AG09309 (cell line): ENCODE results near the gene CELA2B.

Experiments
- DNase-seq: peaks from one replicate; pipeline ENCODE4 v3.0.0-alpha.2; 2010; ENCODE audit warnings: low read depth
- H3K4me3 ChIP-seq: 2 replicates; pipeline ENCODE4 v1.5.1; 2011; ENCODE audit warnings: mild to moderate bottlenecking, low read depth, low read length, moderate library complexity; ENCODE audit not compliant: control insufficient read depth
- CTCF ChIP-seq: IDR thresholded peaks from 2 replicates; pipeline ENCODE4 v1.5.1; 2011; ENCODE audit warnings: mild to moderate bottlenecking, low read depth, low read length, inconsistent platforms; ENCODE audit not compliant: insufficient read depth, control insufficient read depth; ENCODE audit errors: missing control alignments

The CELA2B gene

DNA sequence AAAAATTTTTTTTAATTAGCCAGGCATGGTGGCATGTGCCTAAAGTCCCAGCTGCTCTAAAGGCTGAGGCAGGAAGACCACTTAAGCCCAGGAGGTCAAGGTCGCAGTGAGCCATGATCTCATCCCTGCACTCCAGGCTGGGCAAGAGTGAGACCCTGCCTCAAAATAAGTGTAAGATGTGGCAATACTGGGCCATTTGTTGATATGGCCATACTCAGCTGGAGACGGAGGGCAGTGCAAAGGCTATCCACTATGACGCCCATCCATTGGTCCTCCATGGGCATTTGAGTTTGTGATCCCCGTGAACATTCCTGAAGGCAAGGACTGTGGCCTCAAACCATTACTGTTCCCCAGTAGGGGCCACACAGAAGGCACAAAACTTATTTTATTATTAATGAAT is 46.6 kb downstream of the CELA2B start:
- DNase-seq = no peak
- H3K4me3 ChIP-seq = no peak overlapping the region
- TF ChIP-seq CTCF = no peak

DNA sequence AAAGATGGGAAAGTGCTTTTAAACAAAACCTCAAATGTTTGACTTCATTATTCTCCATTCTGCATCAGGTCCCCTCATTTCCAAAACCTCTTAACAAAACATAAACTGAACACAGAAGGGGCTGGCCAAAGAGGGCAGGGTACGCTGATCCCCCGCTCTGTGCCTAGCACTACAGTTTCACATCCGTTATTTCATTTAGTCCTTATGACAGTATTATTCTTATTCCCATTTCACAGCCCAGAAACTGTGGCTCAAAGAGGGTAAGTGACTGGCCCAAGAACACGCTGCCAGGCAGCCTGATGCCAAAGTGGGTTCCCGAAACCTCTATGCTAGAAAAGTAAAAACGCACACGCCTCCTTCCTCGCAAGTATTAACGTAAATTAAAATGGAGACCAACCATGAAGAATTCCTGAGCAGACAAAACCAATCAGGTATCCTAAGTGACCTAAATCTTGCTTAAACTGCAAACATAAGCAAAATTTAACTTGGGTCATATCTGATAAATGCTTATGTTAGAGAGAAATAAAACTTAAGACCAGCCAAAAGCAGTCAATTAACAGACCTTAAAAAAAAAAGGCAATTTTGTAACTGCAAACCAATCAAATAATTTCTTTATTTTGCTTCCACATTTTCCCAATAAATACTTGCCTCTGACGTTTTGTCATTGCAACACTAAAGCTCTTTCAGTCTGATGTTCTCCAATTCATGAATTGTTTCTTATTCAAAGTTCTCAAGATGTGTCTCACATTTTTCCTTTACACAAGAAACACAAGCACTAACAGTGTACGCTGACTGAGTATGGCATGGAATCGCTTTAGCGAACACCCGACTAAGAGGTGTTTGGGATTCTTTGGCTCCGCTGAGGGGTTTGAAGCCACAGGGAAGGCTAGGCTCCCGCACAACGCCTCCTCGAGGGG is 47.5 kb downstream of the CELA2B start:
- no peak for DNase-seq
- peak overlapping the region; percentile 90 for H3K4me3 ChIP-seq
- no peak for TF ChIP-seq CTCF

- no peak for DNase-seq
- no peak for TF ChIP-seq CTCF
- H3K4me3 ChIP-seq = peak within 1 kb of the TSS; percentile 90
Observed at GRCh38 chr1:15524021-15524282, 48.0 kb downstream of the CELA2B start, which contains the start of gene CASP9. Gene CASP9, minus strand, starts transcription at chr1:15524215. Its CDS starts 15 bp downstream, at chr1:15524200.

DNA sequence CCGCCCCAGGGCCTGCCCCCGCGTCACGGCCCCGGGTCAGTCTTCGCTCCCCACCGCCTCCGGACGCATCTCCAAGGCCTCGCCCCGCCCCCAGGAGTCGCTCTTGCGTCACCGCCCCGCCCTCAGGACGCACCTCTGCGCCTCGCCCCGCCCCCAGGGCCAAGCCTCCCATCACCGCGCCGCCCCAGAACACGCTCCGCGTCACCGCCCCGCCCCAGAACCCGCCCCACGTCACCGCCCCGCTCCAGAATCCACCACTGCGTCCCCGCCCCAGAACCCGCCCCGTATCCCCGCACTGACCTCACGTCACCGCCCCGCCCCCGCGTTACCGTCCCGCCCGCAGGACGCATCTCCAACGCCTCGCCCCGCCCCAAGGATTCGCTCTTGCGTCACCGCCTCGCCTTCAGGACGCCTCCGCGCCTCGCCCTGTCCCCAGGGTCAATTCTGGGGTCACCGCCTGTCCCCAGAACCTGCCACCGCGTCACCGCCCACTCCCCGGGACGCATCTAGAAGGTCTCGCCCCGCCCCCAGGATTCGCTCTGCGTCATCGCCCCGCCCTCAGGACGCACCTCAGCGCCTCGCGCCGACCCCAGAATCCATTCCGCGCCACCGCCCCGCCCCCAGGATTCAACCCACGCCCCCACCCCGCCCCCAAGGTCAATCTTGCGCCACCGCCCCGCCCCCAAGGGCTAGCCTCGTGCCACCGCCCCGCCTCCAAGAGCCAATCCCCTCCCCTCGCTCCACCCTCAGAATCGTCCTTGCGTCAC is 48.6 kb downstream of the CELA2B start:
- DNase-seq = peak; percentile 75
- peak overlapping the region; percentile 90 for H3K4me3 ChIP-seq
- TF ChIP-seq CTCF = no peak

DNA sequence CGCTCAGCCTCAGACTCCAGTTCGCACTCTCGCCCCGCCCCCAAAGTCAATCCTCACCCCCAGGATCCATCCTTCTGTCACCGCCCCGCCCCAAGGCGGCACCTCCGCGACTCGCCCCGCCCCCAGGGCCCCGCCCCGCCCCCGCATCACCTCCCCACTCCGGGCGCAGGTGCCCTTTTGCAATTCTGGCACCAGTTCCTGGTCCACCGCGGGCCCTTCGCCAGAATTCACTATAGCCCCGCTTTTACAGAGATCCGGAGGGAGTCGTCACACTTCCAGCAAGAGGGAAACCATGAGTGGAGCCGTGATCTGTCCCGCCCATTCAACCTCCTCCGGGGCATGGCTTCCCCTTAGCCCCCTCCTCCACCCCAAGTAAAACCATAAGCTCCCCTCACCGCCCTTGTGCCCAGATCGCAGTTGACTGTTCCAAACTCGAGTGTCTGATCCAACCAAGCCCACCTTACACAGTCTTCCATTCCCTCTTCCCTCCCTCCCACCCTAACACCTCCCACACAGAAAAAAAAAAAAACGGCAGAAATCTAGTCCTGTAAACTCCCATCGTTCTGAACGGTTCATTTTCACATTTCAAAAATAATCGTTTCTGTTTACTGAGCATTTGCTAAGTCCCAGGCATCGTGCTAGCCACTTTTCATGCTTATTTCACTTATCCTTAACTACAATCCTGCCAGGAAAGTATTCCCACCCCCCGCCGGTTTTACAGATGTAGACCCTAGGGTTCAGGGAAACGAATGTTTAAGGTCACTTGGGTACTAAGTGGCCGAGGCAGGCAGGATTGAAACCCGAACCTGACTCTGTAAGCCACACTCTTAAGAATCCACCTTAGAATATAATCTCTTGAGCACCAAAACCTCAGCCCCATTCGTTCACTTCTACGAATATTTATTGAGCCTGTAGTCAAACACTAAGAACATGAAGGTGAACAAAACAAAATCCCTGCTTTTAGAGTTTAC is 49.4 kb downstream of the CELA2B start:
- no peak for TF ChIP-seq CTCF
- H3K4me3 ChIP-seq = peak overlapping the region; percentile 57
- peak; percentile 94 for DNase-seq

GRCh38 chr1:15526021-15526489 is 50.2 kb downstream of the CELA2B start:
- H3K4me3 ChIP-seq = peak overlapping the region; percentile 27
- no peak for DNase-seq
- TF ChIP-seq CTCF = peak; percentile 11
